GM12875 (cell line): ENCODE measurements around the gene LIG3.
"Not testable (repeated sequence)": the region's sequence is repeated elsewhere in the genome, so short reads cannot be mapped to it uniquely, and the experiment has no call there.

Experiments used
- H3K4me3 ChIP-seq: one replicate; pipeline ENCODE4 v1.5.1; 2011; ENCODE audit warnings: low read depth, low read length, control low read depth
- CTCF ChIP-seq: IDR thresholded peaks from 2 replicates; pipeline ENCODE4 v1.5.1; 2011; ENCODE audit warnings: low read depth, mild to moderate bottlenecking, control low read depth, inconsistent platforms, low read length, moderate library complexity, borderline replicate concordance; ENCODE audit not compliant: insufficient read depth

The LIG3 gene

GRCh38 chr17:35044181-35044580, 63.9 kb downstream of the LIG3 start:
- no peak overlapping the region for H3K4me3 ChIP-seq
- TF ChIP-seq CTCF, result no peak

- not testable (repeated sequence) for H3K4me3 ChIP-seq
These were observed 65.2 kb downstream of the LIG3 start for GRCh38 chr17:35045458-35045979.

GRCh38 chr17:35046245-35046644, 65.9 kb downstream of the LIG3 start:
- peak overlapping the region; percentile 12 for H3K4me3 ChIP-seq

GRCh38 chr17:35046740-35047283, 66.5 kb downstream of the LIG3 start:
- no peak for TF ChIP-seq CTCF

More at GRCh38 chr17:35046245-35046644, 65.9 kb downstream of the LIG3 start:
- no peak for TF ChIP-seq CTCF

GRCh38 chr17:35048685-35049379, 68.5 kb downstream of the LIG3 start:
- TF ChIP-seq CTCF, result no peak
- H3K4me3 ChIP-seq, result no peak overlapping the region

More at GRCh38 chr17:35046740-35047283, 66.5 kb downstream of the LIG3 start:
- no peak overlapping the region for H3K4me3 ChIP-seq

GRCh38 chr17:35050170-35050569, 69.9 kb downstream of the LIG3 start:
- H3K4me3 ChIP-seq, result no peak overlapping the region
- TF ChIP-seq CTCF, result no peak

- TF ChIP-seq CTCF, result no peak
- no peak overlapping the region for H3K4me3 ChIP-seq
These were observed 70.9 kb downstream of the LIG3 start for GRCh38 chr17:35051183-35051578.
